Endodermal cell (in vitro differentiated cells): ENCODE results near the gene ANKH. TPM values are rescaled to one million over a fixed set of nuclear protein-coding genes. Genes with fewer than 3 reads are reported as not detected.

Experiments
- DNase-seq: peaks from one replicate; pipeline ENCODE4 v3.0.0-alpha.2; 2017
- H3K27ac ChIP-seq: 2 replicates; pipeline ENCODE4 v1.5.1; 2013; ENCODE audit warnings: mild to moderate bottlenecking, low read depth, low read length, moderate library complexity
- H3K27me3 ChIP-seq: 2 replicates; pipeline ENCODE4 v1.6.1; 2013; ENCODE audit warnings: mild to moderate bottlenecking, low read length, moderate library complexity; ENCODE audit not compliant: insufficient read depth, control insufficient read depth, poor library complexity, severe bottlenecking
- H3K36me3 ChIP-seq: 2 replicates; pipeline ENCODE4 v1.7.0; 2013; ENCODE audit warnings: mild to moderate bottlenecking, low read length, moderate library complexity; ENCODE audit not compliant: control insufficient read depth, insufficient read depth
- H3K4me1 ChIP-seq: one replicate; pipeline ENCODE4 v1.7.0; 2013; ENCODE audit warnings: low read length; ENCODE audit not compliant: control insufficient read depth, insufficient read depth
- H3K4me3 ChIP-seq: 2 replicates; pipeline ENCODE4 v1.5.1; 2013; ENCODE audit warnings: mild to moderate bottlenecking, low read length, moderate library complexity
- H3K9ac ChIP-seq: 2 replicates; pipeline ENCODE4 v1.6.1; 2013; ENCODE audit warnings: mild to moderate bottlenecking, low read length, moderate library complexity; ENCODE audit not compliant: poor library complexity, severe bottlenecking; ENCODE audit errors: extremely low read depth
- H3K9me3 ChIP-seq: 2 replicates; pipeline ENCODE4 v1.6.1; 2013; ENCODE audit warnings: mild to moderate bottlenecking, low read length, moderate library complexity; ENCODE audit not compliant: control insufficient read depth
- H3K27ac Mint-ChIP-seq: 2 replicates; pipeline ENCODE4 v1.8.0; 2020; ENCODE audit warnings: mixed read lengths
- H3K27me3 Mint-ChIP-seq: 2 replicates; pipeline ENCODE4 v1.8.0; 2021; ENCODE audit warnings: mild to moderate bottlenecking, mixed read lengths; ENCODE audit not compliant: insufficient read depth
- H3K36me3 Mint-ChIP-seq: 2 replicates; pipeline ENCODE4 v1.8.0; 2020; ENCODE audit warnings: low read depth, mixed read lengths
- H3K4me1 Mint-ChIP-seq: 2 replicates; pipeline ENCODE4 v1.8.0; 2020; ENCODE audit warnings: mixed read lengths
- H3K4me3 Mint-ChIP-seq: 2 replicates; pipeline ENCODE4 v1.8.0; 2020; ENCODE audit warnings: mild to moderate bottlenecking, moderate library complexity, mixed read lengths
- H3K9me3 Mint-ChIP-seq: 2 replicates; pipeline ENCODE4 v1.8.0; 2020; ENCODE audit warnings: mild to moderate bottlenecking, mixed read lengths
- WGBS, 2 experiments: methylation state at CpG; one replicate each; pipeline versions ENCODE4 v1.1.5 to v1.1.7; 2013; ENCODE audit warnings: missing lambda C conversion rate in 2 of 2, mixed read lengths in 1 of 2; ENCODE audit not compliant: insufficient coverage in 1 of 2, insufficient read length in 1 of 2; 5-methylcytosine and 5-hydroxymethylcytosine counted together
- total RNA-seq, 2 donors: library from RNA; stranded (reverse); fragmentation: NEBNext Ultra II Directional in 1 of 2; extraction: Animal tissue kit (Norgen Biotek cat#: 25700) in 1 of 2; gene quantifications; 2 replicates in 1 of 2; 3 replicates in 1 of 2; pipeline ENCODE4 v1.2.1, GENCODE V29; 2021
- TF ChIP-seq, protein P1 (sequence below): fragments of 200-600 bp; sonication (generic); conservative IDR thresholded peaks from 2 replicates; pipeline ENCODE4 v1.5.0; 2021; ENCODE audit warnings: antibody characterized with exemption, mild to moderate bottlenecking

Gene ANKH
- total RNA-seq, 2 donors from 2014 or later = 26.5 to 43.4 TPM

DNA sequence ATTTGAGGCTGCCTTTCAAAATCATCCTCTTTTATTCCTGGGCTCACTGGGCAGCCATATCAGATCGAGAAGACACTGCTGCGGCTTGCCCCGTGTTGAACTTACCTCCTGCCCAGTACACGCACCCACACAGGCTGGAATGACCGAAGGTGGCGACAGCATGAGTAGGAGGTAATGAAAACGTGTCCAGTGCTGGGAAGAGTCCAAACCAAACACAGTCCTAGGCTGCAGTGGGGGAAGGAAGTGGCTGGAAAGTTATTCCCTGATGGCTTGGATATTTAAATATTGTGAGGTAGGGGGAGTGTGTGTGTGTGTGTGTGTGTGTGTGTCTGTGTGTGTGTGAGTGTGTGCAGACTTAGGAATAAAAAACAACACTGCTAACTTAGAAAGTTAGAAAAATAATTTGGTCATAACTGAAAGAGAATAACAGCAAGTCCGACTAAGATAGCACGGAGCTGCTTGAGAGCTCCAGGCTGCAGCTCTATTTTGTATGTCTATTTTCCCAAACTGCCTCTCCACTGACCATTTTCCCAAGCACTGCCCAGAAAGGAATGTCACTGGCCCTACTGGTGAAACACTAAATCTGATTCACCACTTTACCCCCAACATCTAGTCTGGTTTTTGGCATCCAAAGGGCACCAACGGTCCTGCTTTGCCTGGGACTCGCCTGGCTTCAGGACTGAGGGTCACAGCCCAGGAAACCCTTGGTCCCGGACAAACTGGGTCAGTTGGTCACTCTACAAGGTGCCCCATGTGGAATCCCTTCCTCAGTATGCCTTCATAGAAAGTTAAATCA lies 41.2 kb downstream of the ANKH start:
- Histone ChIP-seq H3K27ac (no peak overlapping the region), H3K9me3 (no peaks in the 10 kb centered on the region), H3K27me3 (no peaks in the 10 kb centered on the region), H3K4me3 (no peak overlapping the region), H3K4me1 (peaks cover 6% of the 10 kb centered on the region), H3K36me3 (no peaks in the 10 kb centered on the region), H3K9ac (no peak overlapping the region)
- DNase-seq = no peak
- H3K27ac Mint-ChIP-seq = no peak overlapping the region
- H3K27me3 Mint-ChIP-seq = no peaks in the 10 kb centered on the region
- H3K9me3 Mint-ChIP-seq = no peaks in the 10 kb centered on the region
- no peak overlapping the region for H3K4me3 Mint-ChIP-seq
- WGBS, 2 experiments = 94 to 97% methylated on average over 11 to 12 of the region's 12 CpGs
- TF ChIP-seq, protein P1, sequence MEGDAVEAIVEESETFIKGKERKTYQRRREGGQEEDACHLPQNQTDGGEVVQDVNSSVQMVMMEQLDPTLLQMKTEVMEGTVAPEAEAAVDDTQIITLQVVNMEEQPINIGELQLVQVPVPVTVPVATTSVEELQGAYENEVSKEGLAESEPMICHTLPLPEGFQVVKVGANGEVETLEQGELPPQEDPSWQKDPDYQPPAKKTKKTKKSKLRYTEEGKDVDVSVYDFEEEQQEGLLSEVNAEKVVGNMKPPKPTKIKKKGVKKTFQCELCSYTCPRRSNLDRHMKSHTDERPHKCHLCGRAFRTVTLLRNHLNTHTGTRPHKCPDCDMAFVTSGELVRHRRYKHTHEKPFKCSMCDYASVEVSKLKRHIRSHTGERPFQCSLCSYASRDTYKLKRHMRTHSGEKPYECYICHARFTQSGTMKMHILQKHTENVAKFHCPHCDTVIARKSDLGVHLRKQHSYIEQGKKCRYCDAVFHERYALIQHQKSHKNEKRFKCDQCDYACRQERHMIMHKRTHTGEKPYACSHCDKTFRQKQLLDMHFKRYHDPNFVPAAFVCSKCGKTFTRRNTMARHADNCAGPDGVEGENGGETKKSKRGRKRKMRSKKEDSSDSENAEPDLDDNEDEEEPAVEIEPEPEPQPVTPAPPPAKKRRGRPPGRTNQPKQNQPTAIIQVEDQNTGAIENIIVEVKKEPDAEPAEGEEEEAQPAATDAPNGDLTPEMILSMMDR = no peak
- no peaks in the 10 kb centered on the region for H3K36me3 Mint-ChIP-seq
- H3K4me1 Mint-ChIP-seq = peaks cover 23% of the 10 kb centered on the region

DNA sequence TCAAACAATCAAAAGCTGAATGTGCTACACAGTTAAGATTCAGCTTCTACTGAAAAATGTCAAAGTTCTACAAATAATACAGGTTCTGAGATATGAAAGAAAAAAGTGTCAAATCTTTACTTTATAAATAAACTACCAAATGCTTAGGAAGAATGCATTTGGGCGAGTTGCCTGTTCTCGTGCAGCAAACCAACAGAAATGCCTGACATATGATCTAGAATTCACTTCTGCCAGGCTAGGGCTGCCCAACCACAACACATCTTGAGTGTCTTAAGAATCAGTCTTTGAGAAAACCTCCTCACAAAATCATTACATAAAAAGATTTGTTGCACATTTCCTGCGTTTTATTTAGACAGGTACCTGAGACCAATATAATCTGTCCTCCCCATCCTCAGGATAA lies 42.2 kb downstream of the ANKH start:
- TF ChIP-seq, protein P1 = no peak
- no peak for DNase-seq
- no peaks in the 10 kb centered on the region for H3K9me3 ChIP-seq
- no peak overlapping the region for H3K27ac Mint-ChIP-seq
- H3K36me3 ChIP-seq = no peaks in the 10 kb centered on the region
- no peak overlapping the region for H3K27ac ChIP-seq
- H3K9me3 Mint-ChIP-seq = no peaks in the 10 kb centered on the region
- no peaks in the 10 kb centered on the region for H3K27me3 Mint-ChIP-seq
- H3K27me3 ChIP-seq = no peaks in the 10 kb centered on the region
- H3K4me3 ChIP-seq = no peak overlapping the region
- no peak overlapping the region for H3K9ac ChIP-seq
- H3K4me1 ChIP-seq = peaks cover 9% of the 10 kb centered on the region
- H3K36me3 Mint-ChIP-seq = no peaks in the 10 kb centered on the region
- H3K4me1 Mint-ChIP-seq = peaks cover 19% of the 10 kb centered on the region
- 86 to 96% methylated on average over 3 of the region's 3 CpGs for WGBS, 2 experiments
- H3K4me3 Mint-ChIP-seq = no peak overlapping the region

DNA sequence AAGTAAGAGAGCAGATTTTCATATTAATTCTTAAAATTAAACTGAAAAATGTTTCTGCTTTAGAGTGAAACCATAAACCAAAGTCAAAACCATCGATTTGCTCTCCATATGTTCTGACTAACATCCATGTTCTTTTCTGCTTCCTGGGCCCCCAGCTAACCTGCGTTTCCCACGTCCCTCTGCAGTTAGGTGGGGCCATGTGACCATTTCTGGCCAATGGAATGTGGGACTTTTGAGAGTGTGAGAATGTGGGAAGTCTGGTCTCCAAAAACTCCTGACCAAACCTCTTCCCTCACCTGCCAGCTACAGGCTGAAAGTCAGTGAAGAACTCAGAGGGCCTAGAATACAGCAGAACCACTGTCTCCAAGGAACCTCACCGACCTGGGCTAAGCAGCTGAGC lies 44.9 kb downstream of the ANKH start:
- Mint-ChIP-seq H3K27me3 (no peaks in the 10 kb centered on the region), H3K36me3 (no peaks in the 10 kb centered on the region), H3K27ac (no peak overlapping the region), H3K9me3 (no peaks in the 10 kb centered on the region), H3K4me1 (peaks cover 22% of the 10 kb centered on the region), H3K4me3 (no peak overlapping the region)
- Histone ChIP-seq H3K4me3 (no peak overlapping the region), H3K27ac (no peak overlapping the region), H3K27me3 (no peaks in the 10 kb centered on the region), H3K36me3 (no peaks in the 10 kb centered on the region), H3K9me3 (no peaks in the 10 kb centered on the region), H3K4me1 (peaks cover 5% of the 10 kb centered on the region), H3K9ac (no peak overlapping the region)
- WGBS, 2 experiments = 90 to 100% methylated on average over 1 to 4 of the region's 4 CpGs
- DNase-seq = no peak
- TF ChIP-seq, protein P1 = no peak
